Measurements from ENCODE around the gene EAPP.
"Not testable (repeated sequence)": the region's sequence is repeated elsewhere in the genome, so short reads cannot be mapped to it uniquely, and the experiment has no call there.

Gene EAPP

DNA sequence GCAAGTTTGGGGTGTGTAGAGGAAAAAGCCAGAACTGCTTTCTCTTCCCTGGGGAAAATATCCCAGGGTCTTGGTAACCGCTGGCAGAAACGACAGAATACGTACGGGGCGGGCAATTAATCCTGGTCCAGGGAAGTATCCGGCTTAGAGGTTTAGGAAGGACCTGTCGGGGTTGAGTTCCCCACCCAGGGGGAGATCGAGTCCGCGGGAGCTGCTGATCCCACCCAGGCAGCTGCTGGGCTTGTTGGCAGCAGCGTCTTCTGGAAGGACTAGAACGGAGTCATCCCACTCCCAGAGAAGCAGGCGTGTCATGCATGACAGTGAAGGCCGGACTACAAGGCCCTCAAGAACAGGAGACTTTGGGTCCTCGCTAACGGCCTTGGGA lies 7.6 kb upstream of the EAPP start:
- not testable (repeated sequence) for H3K27me3 Mint-ChIP-seq, H3K27ac Mint-ChIP-seq, H3K4me1 Mint-ChIP-seq, H3K36me3 Mint-ChIP-seq, H3K9me3 Mint-ChIP-seq, H3K4me3 Mint-ChIP-seq

DNA sequence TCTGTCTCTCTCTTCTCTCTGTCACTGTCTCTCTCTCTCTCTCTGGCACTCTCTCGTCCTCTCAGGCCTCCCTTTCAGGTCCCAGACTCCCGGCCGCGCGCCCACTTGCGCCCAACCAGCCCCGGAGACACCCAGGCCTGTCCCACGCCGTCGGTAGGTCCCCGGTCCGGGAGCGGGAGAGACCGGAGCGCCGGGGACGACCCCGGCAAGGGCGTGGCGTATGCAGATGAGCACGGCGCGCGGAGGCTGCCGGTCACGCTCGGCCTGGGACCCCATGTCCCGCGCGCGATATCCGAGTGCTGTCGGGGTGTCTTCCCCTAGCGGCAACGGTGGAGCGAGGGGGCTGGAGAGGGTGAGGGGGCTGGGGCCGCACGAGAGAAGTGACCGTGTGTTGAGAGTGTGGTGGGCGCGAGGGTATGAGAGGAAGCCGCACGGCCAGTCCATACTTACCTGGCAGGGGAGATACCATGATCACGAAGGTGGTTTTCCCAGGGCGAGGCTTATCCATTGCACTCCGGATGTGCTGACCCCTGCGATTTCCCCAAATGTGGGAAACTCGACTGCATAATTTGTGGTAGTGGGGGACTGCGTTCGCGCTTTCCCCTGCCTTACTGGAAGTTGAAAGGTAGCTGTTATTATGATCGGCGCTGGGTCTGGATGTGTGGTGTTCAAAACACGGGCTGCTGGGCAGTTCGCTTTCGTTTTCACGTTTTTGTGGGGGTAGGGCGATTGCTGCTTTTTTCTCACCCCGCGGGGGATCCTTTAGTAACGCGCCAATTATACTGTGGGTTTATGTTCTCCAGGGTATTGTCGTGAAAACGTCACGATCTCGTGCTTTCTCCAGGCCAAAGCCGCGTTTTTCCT lies 7.0 kb upstream of the EAPP start:
- not testable (repeated sequence) for H3K36me3 Mint-ChIP-seq, H3K9me3 Mint-ChIP-seq, H3K4me3 Mint-ChIP-seq, H3K27ac Mint-ChIP-seq, H3K4me1 Mint-ChIP-seq, H3K27me3 Mint-ChIP-seq

DNA sequence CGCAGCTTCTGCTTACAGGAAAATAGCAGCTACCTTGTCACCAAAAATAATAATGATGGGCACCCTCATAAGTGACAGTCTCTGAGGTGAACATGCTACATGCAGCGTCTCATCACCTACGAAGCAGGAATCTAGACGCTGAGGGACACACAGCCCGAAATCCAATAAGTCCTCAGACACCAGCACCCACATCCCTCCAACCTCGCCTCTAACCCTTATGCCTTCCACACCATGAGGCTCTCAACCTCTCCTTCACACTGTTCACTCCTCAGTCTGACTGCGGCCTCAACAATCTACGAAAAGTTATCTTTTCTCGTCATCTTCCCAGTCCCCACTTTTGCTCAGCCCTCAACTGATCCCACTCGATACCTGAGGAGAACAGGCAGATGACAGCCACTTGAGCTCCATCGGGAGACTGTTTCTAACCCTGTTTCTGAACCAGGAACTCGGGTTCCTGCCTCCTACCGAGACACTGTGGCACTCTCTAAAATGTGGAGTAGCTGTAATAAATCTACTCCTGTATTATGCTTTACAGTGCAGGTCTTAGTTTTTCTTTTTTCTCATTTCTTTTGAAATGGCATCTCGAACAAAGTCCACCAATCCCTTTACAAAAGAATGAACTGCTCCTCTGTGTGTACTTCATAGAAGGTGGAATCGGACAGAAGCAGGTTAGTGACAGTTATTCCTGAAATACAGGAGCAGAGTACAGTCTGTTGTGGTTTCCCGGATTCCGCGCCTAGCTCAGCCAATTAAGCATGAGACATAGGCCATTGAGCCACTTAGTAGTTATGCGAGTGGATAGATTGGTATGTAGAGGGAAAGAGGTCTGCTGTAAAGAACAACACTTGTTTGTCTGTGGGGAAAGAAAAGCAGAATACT lies 919 bp upstream of the EAPP start:
- H3K36me3 Mint-ChIP-seq, H3K9me3 Mint-ChIP-seq, H3K27me3 Mint-ChIP-seq: not testable (repeated sequence)
- peak overlapping the region; percentile 99 for H3K4me3 Mint-ChIP-seq
- peak overlapping the region; percentile 99 for H3K27ac Mint-ChIP-seq
- H3K4me1 Mint-ChIP-seq = peaks cover 38% of the 10 kb centered on the region

- peak overlapping the region; percentile 99 for H3K4me3 Mint-ChIP-seq
- H3K9me3 Mint-ChIP-seq = no peaks in the 10 kb centered on the region
- H3K27me3 Mint-ChIP-seq = no peaks in the 10 kb centered on the region
Observed at GRCh38 chr14:34538871-34539406, 562 bp downstream of the EAPP start.

GRCh38 chr14:34538096-34538495 lies 1.4 kb downstream of the EAPP start:
- H3K9me3 Mint-ChIP-seq, H3K27me3 Mint-ChIP-seq, H3K27ac Mint-ChIP-seq, H3K36me3 Mint-ChIP-seq: not testable (repeated sequence)
- Mint-ChIP-seq H3K4me3 (peak overlapping the region; percentile 99), H3K4me1 (peaks cover 50% of the 10 kb centered on the region)

More at GRCh38 chr14:34538871-34539406, 562 bp downstream of the EAPP start:
- Mint-ChIP-seq H3K27ac (peak overlapping the region; percentile 99), H3K36me3 (no peaks in the 10 kb centered on the region), H3K4me1 (peaks cover 45% of the 10 kb centered on the region)

DNA sequence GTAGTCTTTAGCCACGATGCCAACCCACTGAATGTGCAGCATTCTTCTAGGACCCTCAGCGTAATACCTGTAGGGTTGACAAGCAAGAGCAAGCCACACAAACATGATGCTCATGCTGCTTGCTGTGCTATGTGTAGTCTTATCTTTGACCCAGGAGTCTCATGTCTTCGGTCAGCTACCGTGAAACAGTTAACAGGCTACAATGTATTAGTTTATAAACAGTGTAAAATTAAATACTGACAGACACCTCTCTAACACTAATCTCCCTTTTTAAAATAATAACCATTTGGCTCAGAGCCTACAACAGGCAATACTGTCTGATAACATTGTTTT lies 1.9 kb downstream of the EAPP start:
- H3K9me3 Mint-ChIP-seq = no peaks in the 10 kb centered on the region
- H3K27ac Mint-ChIP-seq = no peak overlapping the region
- H3K36me3 Mint-ChIP-seq = peaks cover 4% of the 10 kb centered on the region
- H3K27me3 Mint-ChIP-seq = no peaks in the 10 kb centered on the region
- H3K4me1 Mint-ChIP-seq = peaks cover 50% of the 10 kb centered on the region
- peak overlapping the region; percentile 23 for H3K4me3 Mint-ChIP-seq

GRCh38 chr14:34536951-34537676 lies 2.4 kb downstream of the EAPP start:
- Mint-ChIP-seq H3K27me3 (no peaks in the 10 kb centered on the region), H3K4me3 (peak overlapping the region; percentile 23), H3K36me3 (peaks cover 4% of the 10 kb centered on the region), H3K4me1 (peaks cover 50% of the 10 kb centered on the region), H3K9me3 (no peaks in the 10 kb centered on the region), H3K27ac (peak overlapping the region; percentile 41)

- Mint-ChIP-seq H3K36me3 (peaks cover 14% of the 10 kb centered on the region), H3K9me3 (no peaks in the 10 kb centered on the region), H3K27me3 (no peaks in the 10 kb centered on the region), H3K4me3 (no peak overlapping the region), H3K4me1 (no peaks in the 10 kb centered on the region), H3K27ac (no peak overlapping the region)
Observed at GRCh38 chr14:34527591-34527990, 11.9 kb downstream of the EAPP start.

- not testable (repeated sequence) for H3K27me3 Mint-ChIP-seq, H3K9me3 Mint-ChIP-seq, H3K4me1 Mint-ChIP-seq, H3K4me3 Mint-ChIP-seq, H3K27ac Mint-ChIP-seq
- peaks cover 25% of the 10 kb centered on the region for H3K36me3 Mint-ChIP-seq
Observed at GRCh38 chr14:34524216-34524615, 15.3 kb downstream of the EAPP start.

GRCh38 chr14:34522496-34522895 lies 17.0 kb downstream of the EAPP start:
- H3K27me3 Mint-ChIP-seq = no peaks in the 10 kb centered on the region
- H3K9me3 Mint-ChIP-seq = no peaks in the 10 kb centered on the region
- H3K4me1 Mint-ChIP-seq = no peaks in the 10 kb centered on the region
- no peak overlapping the region for H3K27ac Mint-ChIP-seq
- peaks cover 33% of the 10 kb centered on the region for H3K36me3 Mint-ChIP-seq
- no peak overlapping the region for H3K4me3 Mint-ChIP-seq

- H3K9me3 Mint-ChIP-seq, H3K27ac Mint-ChIP-seq, H3K4me1 Mint-ChIP-seq, H3K27me3 Mint-ChIP-seq, H3K4me3 Mint-ChIP-seq: not testable (repeated sequence)
- H3K36me3 Mint-ChIP-seq = peaks cover 36% of the 10 kb centered on the region
Observed at GRCh38 chr14:34521071-34521470, 18.4 kb downstream of the EAPP start.

GRCh38 chr14:34520304-34520970 lies 19.1 kb downstream of the EAPP start:
- peaks cover 36% of the 10 kb centered on the region for H3K36me3 Mint-ChIP-seq
- not testable (repeated sequence) for H3K27ac Mint-ChIP-seq

GRCh38 chr14:34507884-34508283 lies 31.6 kb downstream of the EAPP start:
- Mint-ChIP-seq H3K4me1 (no peaks in the 10 kb centered on the region), H3K9me3 (no peaks in the 10 kb centered on the region), H3K4me3 (no peak overlapping the region), H3K36me3 (no peaks in the 10 kb centered on the region), H3K27me3 (no peaks in the 10 kb centered on the region), H3K27ac (no peak overlapping the region)

More at GRCh38 chr14:34520304-34520970, 19.1 kb downstream of the EAPP start:
- H3K27me3 Mint-ChIP-seq, H3K9me3 Mint-ChIP-seq, H3K4me1 Mint-ChIP-seq, H3K4me3 Mint-ChIP-seq: not testable (repeated sequence)

DNA sequence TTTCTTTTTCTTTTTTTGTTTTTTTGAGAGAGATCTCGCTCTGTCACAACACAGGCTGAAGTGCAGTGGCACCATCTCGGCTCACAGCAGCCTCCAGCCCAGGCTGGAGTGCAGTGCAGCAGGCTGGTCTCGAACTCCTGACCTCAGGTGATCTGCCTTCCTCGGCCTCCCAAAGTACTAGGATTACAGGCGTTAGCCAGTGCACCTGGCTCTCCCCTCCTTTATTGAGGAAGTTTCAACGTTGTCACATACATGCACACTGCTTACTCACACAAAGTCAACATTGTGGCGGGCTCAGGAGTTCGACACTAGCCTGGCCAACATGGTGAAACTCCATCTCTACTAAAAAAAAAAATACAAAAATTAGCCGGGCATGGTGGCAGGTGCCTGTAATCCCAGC lies 32.0 kb downstream of the EAPP start:
- Mint-ChIP-seq H3K27me3 (no peaks in the 10 kb centered on the region), H3K9me3 (no peaks in the 10 kb centered on the region), H3K4me1 (no peaks in the 10 kb centered on the region), H3K4me3 (no peak overlapping the region), H3K36me3 (no peaks in the 10 kb centered on the region), H3K27ac (no peak overlapping the region)

GRCh38 chr14:34505124-34505491 lies 34.4 kb downstream of the EAPP start:
- H3K4me3 Mint-ChIP-seq, H3K27me3 Mint-ChIP-seq, H3K4me1 Mint-ChIP-seq, H3K36me3 Mint-ChIP-seq, H3K9me3 Mint-ChIP-seq, H3K27ac Mint-ChIP-seq: not testable (repeated sequence)

Measured in activated naive CD4-positive, alpha-beta T cell treated with anti-CD3 and anti-CD28 coated beads, Interleukin-2, amount 50 U/mL, for 24 hours (primary cell).